Activated T-cell treated with anti-CD3 and anti-CD28 coated beads for 4 hours (primary cell): ENCODE results near the gene KCNQ5.

Experiments used
- DNase-seq: peaks from one replicate; pipeline ENCODE4 v3.0.0-alpha.2; 2020

The KCNQ5 gene

GRCh38 chr6:72683797-72684196 lies 61.9 kb downstream of the KCNQ5 start:
- no peak for DNase-seq

GRCh38 chr6:72689107-72689954 lies 67.5 kb downstream of the KCNQ5 start:
- DNase-seq, result no peak

GRCh38 chr6:72691249-72691648 lies 69.4 kb downstream of the KCNQ5 start:
- no peak for DNase-seq

- no peak for DNase-seq
These were observed 74.2 kb downstream of the KCNQ5 start for GRCh38 chr6:72696055-72696454.

GRCh38 chr6:72699159-72699558 lies 77.3 kb downstream of the KCNQ5 start:
- DNase-seq, result no peak

GRCh38 chr6:72702421-72702820 lies 80.6 kb downstream of the KCNQ5 start:
- no peak for DNase-seq

- no peak for DNase-seq
These were observed 81.2 kb downstream of the KCNQ5 start for GRCh38 chr6:72703093-72703492.

- DNase-seq, result no peak
These were observed 83.1 kb downstream of the KCNQ5 start for GRCh38 chr6:72704979-72705378.

- no peak for DNase-seq
These were observed 87.6 kb downstream of the KCNQ5 start for GRCh38 chr6:72709431-72709830.

GRCh38 chr6:72711731-72712130 lies 89.9 kb downstream of the KCNQ5 start:
- DNase-seq, result no peak

- no peak for DNase-seq
These were observed 91.0 kb downstream of the KCNQ5 start for GRCh38 chr6:72712910-72713309.

- DNase-seq, result no peak
These were observed 93.3 kb downstream of the KCNQ5 start for GRCh38 chr6:72715119-72715518.

- no peak for DNase-seq
These were observed 95.1 kb downstream of the KCNQ5 start for GRCh38 chr6:72716916-72717315.

- DNase-seq, result no peak
These were observed 98.6 kb downstream of the KCNQ5 start for GRCh38 chr6:72720464-72720863.

GRCh38 chr6:72721346-72721745 lies 99.5 kb downstream of the KCNQ5 start:
- DNase-seq, result no peak

GRCh38 chr6:72724545-72724944 lies 102.7 kb downstream of the KCNQ5 start:
- no peak for DNase-seq

GRCh38 chr6:72728706-72729343 lies 107.0 kb downstream of the KCNQ5 start:
- no peak for DNase-seq

- no peak for DNase-seq
These were observed 111.2 kb downstream of the KCNQ5 start for GRCh38 chr6:72733045-72733444.

GRCh38 chr6:72738091-72738490 lies 116.2 kb downstream of the KCNQ5 start:
- DNase-seq, result no peak

GRCh38 chr6:72739368-72739779 lies 117.5 kb downstream of the KCNQ5 start:
- no peak for DNase-seq

- no peak for DNase-seq
These were observed 118.3 kb downstream of the KCNQ5 start for GRCh38 chr6:72740135-72740534.

- DNase-seq, result no peak
These were observed 119.2 kb downstream of the KCNQ5 start for GRCh38 chr6:72741083-72741482.

GRCh38 chr6:72742001-72742673 lies 120.3 kb downstream of the KCNQ5 start:
- DNase-seq, result no peak

- no peak for DNase-seq
These were observed 124.4 kb downstream of the KCNQ5 start for GRCh38 chr6:72746276-72746675.
